GM04504 (cell line): ENCODE results near the gene SEPTIN8.

Experiments
- DNase-seq: peaks from one replicate; pipeline ENCODE4 v3.0.0-alpha.2; 2012; ENCODE audit warnings: low read depth

Gene SEPTIN8, protein sequence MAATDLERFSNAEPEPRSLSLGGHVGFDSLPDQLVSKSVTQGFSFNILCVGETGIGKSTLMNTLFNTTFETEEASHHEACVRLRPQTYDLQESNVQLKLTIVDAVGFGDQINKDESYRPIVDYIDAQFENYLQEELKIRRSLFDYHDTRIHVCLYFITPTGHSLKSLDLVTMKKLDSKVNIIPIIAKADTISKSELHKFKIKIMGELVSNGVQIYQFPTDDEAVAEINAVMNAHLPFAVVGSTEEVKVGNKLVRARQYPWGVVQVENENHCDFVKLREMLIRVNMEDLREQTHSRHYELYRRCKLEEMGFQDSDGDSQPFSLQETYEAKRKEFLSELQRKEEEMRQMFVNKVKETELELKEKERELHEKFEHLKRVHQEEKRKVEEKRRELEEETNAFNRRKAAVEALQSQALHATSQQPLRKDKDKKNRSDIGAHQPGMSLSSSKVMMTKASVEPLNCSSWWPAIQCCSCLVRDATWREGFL

DNA sequence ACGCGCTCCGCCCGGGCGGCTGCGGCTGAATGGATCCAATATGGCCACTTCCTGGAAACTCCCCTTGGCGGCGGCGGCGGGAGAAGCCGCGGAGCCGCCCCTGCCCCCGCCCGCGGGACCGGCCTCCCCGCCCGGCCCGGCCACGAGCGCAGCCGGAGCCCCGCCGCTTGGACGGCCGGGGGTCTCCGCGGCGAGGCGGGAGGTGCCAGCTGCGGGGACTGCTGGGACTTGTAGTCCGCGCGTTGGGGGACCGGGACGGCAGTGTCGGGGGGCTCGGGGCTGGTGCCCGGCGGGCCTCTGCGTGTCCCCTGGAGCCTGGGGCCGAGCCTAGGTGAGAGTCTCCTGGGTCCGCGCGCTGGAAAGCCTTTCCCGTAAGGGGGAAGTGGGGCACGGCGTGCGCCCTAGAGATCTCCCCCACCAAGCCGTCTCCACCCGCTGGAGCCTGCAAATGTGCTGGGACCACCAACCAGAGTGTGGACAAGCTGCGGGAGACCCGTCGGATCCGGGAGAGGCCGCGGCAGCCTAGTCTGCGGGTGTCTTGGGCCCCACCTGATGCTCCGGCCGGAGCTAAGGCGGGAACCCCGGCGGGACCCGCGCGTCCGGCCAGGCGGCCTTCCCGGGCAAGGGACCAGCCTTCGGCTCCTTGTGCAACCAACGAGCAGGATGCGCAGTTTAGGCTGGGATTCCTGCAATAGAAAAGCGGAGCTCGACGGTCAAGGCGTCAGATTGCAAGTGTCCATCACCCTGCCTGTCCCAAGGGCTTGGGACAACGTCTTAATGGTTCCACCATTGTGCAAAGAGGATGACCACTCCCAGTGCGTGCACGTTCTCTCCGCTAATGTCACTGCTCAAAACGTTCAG, at the start of gene SEPTIN8:
Gene SEPTIN8, minus strand, starts transcription at position 31 of the 861 bp plus-strand sequence. CDS start 102 bp downstream, outside the sequence.
- no peak for DNase-seq

GRCh38 chr5:132826424-132827082, 49.5 kb upstream of the SEPTIN8 start:
- no peak for DNase-seq

- DNase-seq = no peak
These were observed 48.9 kb upstream of the SEPTIN8 start for GRCh38 chr5:132825834-132826391.

- DNase-seq = no peak
These were observed 48.2 kb upstream of the SEPTIN8 start for GRCh38 chr5:132825033-132825833.

GRCh38 chr5:132824426-132824825, 47.4 kb upstream of the SEPTIN8 start:
- no peak for DNase-seq

DNA sequence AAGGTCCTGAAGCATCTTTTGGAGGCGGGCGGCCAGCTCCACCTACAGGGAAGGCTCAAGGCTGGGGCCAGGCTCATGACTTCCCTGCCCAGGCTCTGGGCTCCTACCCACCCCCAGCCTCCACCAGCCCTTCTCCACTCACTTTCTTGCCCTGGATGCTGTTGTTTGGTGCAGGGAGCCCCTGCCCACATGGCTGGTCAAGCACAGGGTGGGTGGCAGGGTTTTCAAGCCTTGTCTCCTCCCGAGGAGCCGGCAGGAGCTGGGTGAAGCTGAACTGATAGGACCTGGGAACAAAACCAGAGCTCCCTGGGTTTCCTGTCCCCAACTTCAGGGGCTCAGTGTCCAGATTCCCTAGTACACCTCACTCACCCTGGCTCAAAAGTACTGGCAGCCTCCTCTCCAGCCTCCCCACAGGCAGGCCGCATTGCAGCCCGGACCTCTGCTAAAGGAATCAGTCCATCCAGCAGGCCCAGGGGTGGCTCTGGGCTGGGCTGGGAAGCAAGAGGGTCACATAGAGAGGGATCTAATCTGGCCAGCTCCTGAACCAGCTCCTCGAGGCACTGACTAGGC, 46.5 kb upstream of the SEPTIN8 start:
- no peak for DNase-seq

- no peak for DNase-seq
These were observed 45.8 kb upstream of the SEPTIN8 start for GRCh38 chr5:132822650-132823480.

DNA sequence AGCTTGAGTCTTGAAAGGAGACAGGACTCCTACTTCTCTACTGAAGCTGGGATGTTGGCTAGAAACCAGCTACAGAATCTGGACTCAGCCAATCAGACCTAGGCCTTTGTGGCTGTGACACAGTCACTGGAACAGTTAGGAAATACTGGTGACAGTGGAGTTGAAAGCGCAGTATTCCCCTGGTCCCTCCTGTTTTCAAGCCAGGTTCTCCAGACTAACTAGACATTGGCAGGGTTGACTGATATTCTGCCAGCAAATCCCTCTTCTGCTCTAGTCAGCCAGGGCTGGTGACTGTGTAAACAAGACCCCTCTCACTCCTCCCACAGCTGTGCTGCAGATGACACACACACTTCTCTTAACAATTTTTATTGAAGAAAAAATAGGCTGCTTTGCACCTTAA, 44.8 kb upstream of the SEPTIN8 start:
- no peak for DNase-seq

GRCh38 chr5:132821350-132821749, 44.3 kb upstream of the SEPTIN8 start:
- no peak for DNase-seq

- peak; percentile 64 for DNase-seq
These were observed 43.2 kb upstream of the SEPTIN8 start for GRCh38 chr5:132820162-132820754.

DNA sequence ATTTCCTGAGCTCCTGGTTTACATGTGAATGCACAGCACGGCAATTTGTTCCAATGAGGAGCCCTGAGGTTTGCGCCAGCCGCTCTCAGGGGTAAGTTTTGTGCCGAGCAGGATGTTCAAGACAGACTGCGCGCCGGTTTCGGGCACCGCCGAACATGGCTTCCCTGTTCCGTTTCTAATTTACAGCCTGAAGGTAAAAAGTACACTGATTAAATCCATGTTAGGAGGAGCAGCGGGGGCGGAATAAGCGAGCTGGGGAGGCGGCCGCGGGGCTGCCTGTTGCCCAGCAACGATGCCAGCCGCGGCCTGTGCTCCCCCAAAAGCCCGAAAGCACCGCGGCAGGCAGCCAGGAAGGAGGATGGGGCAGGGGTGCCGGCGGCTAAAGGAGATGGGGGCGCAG, 42.4 kb upstream of the SEPTIN8 start:
- no peak for DNase-seq

DNA sequence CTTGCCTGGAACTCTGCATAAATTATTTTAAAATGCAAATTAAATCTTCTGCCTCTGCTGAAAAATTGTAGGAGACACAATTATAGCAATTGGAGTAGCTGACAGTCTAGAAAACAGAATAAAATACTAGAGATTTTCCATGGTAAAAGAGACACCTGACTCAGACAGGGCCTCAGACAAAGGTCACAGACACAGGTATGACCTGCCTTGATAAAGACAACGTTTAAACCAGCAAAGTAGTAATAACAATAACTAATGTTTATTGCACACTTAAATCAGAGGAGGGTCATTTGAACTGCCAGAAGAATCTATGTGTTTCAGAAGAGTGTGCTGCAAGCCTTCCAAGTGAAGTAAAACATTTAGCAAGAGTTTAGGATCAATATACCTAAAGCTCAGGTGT, 40.0 kb upstream of the SEPTIN8 start:
- no peak for DNase-seq

DNA sequence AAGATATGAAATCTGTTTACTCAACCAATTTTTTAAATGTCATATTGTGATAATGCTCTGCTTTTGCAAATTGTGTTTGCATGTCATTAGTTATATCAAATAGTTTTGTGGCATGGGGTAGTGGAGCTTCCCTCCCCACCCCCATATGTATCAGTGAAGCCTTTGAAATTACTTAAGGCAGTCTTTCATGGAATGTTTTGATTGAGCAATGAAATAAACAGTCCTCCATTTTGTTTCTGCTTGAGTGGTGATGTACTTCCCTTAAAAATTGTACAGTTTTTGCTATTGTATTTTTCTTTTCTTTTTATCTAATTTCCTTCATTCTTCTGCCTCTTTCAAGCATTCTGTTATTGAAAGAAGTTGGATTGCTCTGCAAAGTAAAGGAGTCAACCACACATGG, 39.5 kb upstream of the SEPTIN8 start:
- DNase-seq = no peak

- no peak for DNase-seq
These were observed 39.0 kb upstream of the SEPTIN8 start for GRCh38 chr5:132816083-132816482.

- no peak for DNase-seq
These were observed 38.4 kb upstream of the SEPTIN8 start for GRCh38 chr5:132815454-132815853.

GRCh38 chr5:132814503-132815294, 37.7 kb upstream of the SEPTIN8 start:
- DNase-seq = no peak

DNA sequence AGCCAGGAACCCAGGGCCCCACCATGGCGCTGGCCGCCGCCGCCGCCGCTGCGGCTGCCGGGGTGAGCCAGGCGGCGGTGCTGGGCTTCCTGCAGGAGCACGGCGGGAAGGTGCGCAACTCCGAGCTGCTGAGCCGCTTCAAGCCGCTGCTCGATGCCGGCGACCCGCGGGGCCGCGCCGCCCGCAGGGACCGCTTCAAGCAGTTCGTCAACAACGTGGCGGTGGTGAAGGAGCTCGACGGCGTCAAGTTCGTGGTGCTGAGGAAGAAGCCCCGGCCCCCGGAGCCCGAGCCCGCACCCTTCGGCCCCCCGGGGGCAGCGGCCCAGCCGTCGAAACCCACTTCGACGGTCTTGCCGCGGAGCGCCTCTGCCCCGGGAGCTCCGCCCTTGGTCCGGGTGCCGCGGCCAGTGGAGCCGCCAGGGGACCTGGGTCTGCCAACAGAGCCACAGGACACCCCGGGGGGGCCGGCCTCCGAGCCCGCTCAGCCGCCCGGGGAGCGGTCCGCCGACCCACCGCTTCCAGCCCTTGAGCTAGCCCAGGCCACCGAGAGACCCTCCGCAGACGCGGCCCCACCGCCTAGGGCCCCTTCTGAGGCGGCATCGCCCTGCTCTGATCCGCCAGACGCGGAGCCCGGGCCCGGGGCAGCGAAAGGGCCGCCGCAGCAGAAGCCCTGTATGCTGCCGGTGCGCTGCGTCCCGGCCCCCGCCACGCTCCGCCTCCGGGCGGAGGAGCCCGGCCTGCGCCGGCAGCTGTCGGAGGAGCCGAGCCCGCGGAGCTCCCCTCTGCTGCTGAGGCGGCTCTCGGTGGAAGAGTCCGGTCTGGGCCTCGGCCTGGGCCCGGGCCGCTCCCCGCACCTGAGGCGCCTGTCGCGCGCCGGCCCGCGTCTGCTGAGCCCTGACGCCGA, 36.8 kb upstream of the SEPTIN8 start:
- DNase-seq = no peak
